Fibroblast of skin of left biceps (primary cell): ENCODE data around the gene MYH8.

Experiments used
- DNase-seq, 2 experiments: peaks; one replicate each; pipeline ENCODE4 v3.0.0-alpha.2; 2013; ENCODE audit warnings: low read depth in 2 of 2

Gene MYH8

DNA sequence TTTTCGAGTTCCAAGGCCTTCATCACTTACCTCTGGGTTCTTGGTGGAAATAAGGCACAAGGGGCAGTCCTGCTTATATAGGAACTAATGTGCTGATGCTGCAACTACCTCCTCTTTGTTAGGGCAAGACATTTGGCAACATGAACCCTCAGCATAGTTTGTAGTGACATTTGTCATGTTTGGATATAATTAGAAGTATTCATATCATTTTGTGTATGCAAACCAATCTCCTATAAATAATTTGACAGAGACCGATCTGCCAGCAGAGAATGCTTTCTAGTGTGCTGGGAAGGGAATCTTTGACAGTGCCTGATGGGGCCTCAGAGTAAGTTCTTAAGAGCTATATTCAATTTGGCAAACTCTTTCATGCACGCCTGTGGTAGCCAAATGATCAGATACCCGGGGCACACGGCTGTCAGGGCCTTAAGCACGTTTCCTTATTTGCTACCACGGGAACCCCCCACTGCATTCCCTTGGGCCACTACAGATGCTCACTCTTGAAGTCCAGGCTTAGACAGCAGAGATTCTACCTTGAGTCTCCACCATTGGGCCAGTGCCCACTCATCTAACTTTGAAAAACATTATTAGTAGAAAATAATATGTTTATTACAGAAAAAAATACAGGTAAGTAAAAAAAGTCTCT, at the start of gene MYH8:
Gene MYH8 (minus strand): TSS at position 51 of the 643 bp plus-strand sequence. CDS start 1,723 bp downstream, outside the sequence.
- DNase-seq = no peak

DNA sequence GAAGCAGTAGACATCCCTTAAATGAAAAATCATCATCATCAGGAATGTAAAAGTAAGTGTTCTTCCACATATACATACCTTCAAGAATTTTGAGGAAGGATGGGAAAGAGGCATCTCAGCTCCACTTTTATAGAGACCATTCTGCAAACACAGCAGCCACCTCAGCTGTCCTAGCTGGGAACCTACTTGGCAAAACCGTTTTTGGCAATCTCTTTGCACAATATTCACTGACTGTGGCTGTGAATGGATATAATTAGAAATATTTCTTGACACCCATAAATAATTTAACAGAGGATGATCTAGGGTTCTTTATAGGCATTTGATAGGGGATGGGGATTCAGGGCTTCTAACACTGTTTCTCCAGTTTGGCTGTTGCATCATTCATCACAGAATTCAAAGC, 47.7 kb upstream of the MYH8 start, which contains the start of gene MYH4:
Gene MYH4 (minus strand): TSS at position 101 of the 400 bp plus-strand sequence. CDS start 2,814 bp downstream, outside the sequence.
- no peak for DNase-seq

DNA sequence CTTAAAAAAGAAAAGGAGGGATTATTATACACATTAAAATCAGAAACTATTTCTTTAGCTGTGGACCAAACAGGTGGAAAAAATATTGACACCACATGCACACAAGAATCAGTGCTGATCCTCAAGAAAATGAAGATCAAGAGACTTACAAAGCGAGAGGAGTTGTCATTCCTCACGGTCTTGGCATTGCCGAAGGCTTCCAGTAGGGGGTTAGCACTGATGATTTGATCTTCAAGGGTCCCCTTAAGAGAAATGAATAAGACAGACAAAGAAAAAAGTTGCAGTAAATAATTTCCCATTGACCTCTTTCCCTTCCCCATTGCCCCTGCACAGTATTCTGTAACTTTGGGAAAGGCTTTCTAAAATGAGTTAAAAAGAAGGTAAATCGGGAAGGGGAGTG, 41.7 kb upstream of the MYH8 start:
- DNase-seq = no peak

DNA sequence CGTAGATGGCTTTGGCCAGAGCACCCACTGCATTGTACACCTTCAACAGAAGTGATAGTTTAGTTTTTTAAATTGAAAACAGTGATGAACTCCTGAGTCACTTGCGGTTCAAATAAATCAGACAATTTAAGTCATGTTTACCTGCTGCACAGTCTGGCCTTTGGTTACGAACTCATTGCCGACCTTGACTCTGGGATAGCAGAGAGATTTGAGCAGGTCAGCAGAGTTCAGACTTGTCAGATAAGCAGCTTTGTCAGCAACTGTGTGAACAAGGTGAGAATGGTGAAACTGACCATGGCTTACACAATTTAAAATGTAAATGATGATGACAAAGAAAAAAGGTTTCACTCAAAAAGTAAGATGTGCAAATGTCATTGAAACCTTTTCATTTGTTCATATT, 38.3 kb upstream of the MYH8 start:
- DNase-seq = no peak

DNA sequence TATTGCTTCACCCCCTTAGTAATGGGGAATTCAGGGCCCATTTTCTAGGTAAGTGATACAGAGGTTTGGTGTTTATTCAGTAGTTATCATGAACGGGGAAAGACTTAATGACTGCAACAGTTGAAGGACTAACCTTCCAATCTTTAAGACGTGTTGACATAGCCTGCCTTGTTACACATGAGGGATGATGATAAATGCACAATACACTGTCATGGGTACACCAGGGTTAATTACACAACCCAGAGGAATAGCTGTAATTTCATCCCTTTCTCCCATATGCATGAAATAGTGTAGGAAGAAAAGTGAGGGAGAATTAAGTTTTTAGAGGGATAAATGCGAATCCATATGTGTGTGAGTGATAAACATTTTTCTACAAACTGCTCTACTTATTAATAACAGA, 37.0 kb upstream of the MYH8 start:
- DNase-seq = no peak

DNA sequence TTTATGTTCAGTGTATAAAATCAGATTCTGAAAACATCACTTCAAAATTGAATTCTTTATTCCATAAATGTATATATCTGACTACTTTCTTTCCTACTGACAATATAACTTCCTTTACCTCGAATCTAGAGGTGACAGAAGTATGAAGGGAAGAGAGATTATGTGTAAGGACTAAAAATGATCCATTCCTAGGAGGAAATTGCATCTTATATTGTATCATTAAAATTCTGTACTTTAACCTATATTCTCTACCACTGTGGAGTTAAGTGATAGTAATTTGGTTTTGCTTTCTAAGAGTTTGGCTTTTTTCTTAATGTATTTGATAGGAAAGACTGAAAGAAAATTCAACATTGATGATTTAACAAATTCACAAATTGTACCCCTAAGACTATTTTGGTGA, 36.2 kb upstream of the MYH8 start:
- DNase-seq = no peak

DNA sequence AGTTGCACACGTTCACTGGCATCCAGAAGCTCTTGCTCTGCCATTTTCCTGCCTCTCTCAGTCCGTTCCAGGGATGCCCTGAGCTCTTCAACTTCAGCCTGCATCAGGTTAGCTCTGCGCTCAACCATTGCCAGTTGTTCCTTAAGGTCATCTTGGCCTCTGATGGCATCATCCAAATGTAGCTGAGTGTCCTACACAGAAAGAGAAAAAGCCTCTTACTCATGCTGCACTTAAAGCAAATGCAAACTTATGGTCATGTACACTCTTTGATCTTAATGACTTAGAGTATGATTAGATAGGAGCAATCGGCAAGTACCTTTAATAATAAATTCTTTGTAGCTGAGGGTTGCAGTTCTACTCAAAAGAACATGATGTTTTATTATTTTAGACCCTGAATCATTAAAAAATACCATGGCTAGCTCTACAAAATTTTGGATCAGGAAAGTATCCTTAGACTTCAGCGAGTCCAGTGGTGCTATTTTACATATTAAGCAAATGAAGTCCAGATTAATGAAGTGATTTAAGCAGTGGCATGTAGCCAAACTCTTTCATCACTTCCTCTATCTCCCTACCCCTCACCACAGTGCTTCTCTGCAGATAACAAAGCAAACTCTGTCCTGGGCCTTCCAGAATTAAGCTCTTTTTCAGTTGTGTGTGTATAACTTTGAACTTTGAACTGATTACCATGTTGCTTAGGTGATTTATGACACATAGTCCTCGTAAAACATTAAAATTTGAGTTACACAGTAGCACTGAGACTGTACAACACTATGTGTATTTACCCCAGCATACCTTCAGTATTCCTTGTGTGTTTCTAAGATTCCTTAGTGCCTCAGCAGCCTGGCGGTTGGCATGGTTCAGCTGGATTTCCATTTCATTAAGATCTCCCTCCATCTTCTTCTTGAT, 25.5 kb upstream of the MYH8 start:
- DNase-seq = no peak

DNA sequence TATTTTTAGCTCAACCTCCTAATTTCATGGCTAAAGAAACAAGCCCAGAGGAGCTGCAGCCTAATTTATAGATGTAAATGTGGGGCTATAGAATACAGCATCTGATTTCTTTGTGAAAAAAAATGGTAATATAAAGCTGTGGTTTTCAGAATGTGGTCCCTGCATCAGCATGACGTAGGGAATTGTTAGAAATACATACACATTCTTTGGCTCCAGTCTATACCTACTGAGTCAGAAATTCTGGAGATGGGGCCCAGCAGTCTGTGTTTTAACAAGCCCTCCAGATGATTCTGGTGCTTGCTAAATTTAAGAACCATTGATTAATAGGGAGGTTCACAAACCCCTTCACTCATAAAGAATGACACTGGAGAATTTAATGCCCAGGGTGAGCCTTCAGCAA, 18.1 kb upstream of the MYH8 start:
- no peak for DNase-seq

DNA sequence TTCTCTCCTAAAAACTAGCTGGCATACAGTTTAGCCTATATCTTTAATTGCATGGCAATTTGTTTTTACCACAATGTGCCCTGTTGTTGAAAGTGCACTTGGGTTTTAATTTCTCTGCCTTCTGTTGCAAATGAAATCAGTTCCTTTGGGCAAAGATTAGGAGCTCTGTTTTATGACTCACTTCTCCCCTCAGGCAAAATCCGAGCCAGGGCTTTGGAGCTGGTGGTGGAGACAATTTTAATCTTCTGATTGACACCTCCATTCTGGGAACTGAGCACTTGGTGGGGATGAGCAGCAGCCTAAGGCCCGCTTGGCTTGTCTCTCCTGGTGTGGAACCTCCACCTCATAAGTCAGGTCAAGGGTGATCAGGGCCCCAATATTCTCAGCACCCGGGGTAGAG, 13.3 kb upstream of the MYH8 start:
- DNase-seq = no peak

DNA sequence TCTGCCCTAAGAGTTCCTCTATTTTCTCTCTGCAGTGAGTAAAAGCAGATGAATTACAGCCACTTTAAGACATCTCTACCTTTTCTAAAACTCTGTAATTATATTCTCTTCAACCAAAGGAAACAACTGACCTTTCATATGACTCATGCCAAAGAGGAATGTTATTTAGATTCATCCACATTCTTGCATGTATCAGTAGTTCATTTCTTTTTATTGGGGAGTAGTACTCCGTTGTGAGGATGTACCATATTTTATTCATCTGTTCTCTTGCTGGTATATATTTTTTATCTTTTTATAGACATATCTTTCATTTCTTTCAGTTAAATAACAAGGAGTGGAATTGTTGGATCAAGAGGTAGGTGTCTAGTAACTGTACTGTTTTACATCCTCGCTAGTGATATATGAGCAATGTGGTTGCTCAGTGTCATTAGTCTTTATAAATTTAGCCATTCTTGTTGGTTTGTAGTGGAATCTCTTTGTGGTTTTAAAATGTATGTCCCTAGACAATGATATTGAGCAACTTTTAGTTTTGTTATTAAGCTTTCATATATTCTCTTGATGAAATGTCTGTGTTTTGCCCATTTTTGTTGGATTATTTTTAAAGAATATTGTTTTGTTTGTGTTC, 7.8 kb upstream of the MYH8 start:
- peak; percentile 9 to 18 for DNase-seq

DNA sequence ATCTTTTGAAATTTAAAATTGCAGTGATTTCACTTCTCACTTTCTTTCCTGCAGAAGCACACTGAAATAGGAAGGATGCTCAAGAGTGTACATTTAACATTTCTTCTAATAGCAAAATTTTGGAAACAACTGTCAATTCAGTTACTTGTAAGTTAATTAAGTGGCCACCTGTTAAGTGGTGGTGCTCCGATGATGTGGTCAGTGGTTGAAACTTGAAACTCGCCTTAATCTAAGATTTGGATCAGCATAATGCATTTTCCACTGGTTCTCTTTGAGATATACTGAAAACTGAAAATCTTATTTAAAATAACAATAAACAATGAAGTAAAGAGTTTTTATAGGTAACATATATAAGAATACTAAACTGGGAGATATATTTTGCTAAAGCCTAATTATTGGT, 7.0 kb upstream of the MYH8 start:
- no peak for DNase-seq

DNA sequence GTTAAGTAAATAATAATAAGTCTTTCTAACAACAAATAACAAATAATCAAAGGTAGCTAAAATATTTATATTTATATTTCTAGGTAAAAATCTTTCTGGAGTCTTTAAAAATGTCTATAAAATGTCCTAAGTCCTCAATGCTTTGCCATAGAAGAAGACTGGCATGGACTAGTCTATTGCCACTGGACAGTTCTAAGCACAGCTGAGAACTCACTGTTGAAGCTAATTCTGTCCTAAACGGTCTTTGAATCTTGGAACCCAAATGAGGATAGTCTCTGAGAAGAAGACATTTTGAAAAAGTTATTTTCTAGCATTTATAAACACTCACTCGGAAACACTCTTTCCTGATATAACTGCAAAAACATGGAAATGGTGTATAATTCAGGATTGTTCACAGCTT, 539 bp downstream of the MYH8 start:
- no peak for DNase-seq

DNA sequence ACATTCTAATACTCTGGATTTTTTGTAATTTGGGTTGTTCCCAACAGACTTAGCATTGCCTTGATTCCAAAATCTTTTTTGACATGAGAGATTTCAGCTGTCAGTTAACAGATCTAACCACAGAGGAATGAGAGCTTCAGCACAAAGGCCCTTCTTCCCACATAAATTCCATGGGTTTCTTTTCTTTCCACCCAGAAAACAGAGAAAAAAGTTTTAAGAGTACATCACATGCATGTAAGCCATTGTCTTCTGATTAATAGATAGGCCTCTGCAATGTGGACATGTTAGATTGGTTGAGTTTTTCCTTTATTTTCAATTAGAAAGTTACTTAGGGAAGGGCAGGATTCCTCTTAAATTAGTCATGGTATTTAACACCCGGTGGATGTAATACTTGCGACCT, 939 bp downstream of the MYH8 start:
- DNase-seq = no peak

DNA sequence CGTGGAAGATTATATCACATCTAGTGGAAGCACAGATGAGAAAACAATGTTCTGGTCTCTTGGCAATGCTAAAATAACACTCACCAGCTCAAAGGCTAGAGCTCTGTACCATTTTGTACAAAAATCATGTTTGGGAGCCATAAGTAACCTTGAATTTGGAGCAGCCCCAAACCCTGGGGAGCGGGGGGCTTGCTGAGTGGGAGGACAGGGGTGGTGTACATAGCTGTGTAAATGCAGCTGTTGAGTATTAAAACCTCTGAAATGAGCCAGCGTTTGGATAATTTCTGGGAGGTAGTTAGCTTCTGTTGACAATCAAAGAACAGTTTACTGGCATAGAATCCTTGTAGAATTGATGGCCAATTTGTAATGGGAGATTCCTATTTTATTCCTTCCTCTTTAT, 4.3 kb downstream of the MYH8 start:
- no peak for DNase-seq

DNA sequence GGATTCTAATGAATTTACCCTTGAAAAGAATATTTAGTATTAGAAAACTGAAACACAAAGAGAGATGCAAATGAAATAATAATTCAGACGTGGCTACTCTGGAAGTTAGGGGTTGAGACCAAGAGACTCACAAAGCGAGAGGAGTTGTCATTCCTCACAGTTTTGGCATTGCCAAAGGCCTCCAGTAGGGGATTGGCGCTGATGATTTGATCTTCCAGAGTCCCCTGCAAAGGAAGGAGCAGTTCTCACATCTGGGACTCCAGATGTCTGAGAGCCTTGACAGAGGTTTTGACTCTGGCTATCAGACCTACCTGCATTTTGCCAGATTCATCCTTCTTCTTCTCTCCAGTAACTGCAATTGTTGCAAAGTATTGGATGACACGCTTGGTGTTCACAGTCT, 6.6 kb downstream of the MYH8 start:
- DNase-seq = no peak

DNA sequence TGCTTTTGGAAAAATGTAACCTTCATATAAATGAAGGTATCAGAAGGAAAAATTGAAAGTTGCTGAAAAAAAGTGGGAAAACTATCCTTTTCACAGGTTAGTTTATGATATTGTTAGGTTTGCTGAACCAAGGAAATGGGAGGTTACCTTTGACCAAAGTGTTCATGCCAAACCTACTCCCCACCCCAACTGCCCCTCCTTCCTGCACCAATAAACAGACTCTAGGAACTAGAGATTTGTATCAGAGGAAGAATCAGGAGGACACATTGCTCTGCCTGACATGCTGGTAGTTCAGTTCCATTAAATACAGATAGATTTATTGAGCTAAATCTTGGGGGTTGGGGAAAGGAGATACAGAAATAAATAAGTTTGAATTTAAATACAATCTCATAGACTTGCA, 18.2 kb downstream of the MYH8 start:
- no peak for DNase-seq

DNA sequence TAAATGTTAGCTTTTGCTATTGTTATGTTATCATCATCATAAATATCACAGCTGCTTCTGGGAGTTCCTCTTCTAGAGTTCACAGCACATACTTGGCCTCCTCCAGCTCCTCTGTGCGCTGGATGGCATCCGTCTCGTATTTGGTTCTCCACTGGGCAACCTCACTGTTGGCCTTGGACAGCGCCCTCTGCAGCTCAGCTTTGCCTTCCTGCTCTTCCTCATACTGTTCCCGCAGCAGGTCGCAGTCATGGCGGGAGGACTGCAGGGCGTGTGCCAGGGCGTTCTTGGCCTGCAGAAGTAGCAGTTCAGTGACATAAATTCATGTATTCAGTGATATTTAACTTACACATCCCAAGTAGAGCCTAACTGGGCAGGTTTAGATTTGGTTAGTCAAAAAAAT, 23.4 kb downstream of the MYH8 start:
- DNase-seq = no peak

DNA sequence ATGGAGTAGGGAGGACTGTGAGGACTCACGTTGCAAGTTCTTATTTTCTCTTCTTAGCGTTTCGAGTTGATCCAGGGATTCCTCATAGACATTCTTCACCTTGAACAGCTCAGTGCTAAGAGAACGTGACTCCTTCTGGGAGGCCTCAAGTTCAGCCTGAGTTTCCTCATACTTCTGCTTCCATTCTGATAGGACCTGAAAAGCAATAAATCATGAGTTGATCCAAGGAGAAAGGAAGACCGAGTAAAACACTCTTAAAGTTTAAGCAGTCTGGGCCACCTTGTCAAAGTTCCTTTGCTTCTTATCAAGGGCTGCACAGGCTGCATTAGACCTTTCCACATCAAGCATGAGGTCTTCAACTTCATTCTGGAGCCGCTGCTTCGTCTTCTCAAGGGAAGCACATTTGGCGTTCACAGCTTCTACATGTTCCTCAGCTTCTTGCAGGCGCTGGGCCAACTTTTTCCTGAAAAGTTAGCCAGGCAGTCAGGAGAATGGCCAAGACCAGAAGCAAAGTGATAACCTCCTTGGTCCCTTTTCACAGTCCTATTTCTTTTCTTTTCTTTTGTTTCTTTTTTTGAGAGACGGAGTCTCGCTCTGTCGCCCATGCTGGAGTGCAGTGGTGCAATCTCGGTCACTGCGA, 25.1 kb downstream of the MYH8 start:
- no peak for DNase-seq

DNA sequence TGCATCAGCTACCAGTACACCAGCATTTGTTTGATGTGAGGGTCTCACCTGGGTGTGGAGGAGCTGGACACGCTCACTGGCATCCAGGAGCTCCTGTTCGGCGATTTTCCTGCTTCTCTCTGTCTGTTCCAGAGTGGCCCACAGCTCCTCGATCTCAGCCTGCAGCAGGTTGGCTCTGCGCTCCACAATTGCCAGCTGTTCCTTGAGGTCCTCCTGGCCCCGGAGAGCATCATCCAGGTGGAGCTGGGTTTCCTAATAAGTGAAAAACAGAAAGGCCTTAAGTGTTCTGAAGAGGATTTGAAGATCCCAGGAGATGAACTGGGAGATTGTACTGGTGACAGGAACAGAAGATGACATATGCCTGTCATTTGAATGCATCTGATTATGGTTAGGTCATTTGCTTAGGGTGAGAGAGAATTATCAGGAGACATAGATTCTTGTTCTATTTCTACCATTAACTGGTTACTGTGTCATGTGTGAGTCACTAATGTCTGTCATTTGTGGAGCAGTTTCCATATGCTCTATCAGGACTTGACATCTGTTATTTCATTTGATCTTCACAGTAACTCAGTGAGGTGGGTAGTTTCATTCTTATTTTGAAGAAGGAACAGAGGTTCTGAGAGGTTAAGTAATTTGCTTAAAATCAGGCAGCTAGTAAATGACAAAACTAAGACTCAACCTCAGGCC, 27.4 kb downstream of the MYH8 start:
- DNase-seq = no peak

DNA sequence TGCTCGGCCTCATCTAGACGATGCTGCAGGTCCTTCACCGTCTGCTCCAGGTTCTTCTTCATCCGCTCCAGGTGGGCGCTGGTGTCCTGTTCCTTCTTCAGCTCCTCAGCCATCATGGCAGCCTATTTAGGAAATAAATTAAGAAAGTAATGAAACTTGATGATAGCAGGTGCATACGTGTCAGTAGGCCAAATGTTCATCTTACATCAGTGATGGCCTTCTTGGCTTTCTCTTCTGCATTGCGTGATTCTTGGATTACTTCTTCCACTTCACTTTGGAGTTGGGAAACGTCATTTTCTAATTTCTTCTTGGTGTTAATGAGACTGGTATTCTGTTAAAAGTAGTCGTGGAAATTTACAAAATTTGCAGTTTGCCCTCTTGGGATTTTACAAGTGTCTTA, 28.9 kb downstream of the MYH8 start:
- DNase-seq = no peak

DNA sequence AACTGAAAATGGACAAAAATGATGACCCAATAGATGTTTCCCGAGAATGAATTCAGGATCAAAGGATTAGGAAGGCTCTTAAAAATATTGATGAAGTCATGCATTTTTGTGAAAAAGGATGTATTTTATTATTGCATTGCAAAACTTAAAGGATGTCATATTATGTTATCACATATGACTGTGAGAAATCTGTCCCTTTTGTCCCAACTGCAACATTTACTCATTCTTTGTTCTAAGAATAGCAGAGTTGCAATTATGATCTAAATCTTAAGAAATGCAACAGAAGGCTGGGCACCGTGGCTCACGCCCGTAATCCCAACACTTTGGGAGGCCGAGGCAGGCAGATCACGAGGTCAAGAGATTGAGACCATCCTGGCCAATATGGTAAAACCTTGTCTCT, 35.9 kb downstream of the MYH8 start:
- no peak for DNase-seq

DNA sequence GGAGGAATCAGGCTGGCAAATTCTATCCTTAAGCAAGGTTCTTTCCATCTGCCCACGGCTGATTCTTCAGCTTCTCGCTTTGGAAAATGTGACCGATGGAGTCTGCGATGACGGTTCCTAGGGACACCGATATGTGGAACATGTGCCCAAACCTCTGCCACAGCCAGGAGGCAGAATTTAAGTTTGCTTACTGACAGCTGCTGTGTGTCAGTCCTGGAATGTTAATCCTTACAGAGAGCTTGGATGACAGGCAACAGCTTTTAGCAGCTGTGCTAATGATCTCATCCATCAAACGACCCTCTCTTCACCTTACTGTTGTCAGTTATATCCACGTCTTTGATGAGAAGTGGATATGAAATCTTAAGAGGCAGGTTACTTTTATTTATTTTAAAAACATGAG, 37.6 kb downstream of the MYH8 start:
- DNase-seq = no peak
